Skeletal muscle tissue (tissue), 4 donors: Measurements from ENCODE around the gene ABHD4. TPM values are rescaled to one million over a fixed set of nuclear protein-coding genes. Genes with fewer than 3 reads are reported as not detected.
"Not testable (repeated sequence)": the region's sequence is repeated elsewhere in the genome, so short reads cannot be mapped to it uniquely, and the experiment has no call there.

Source experiments
- H3K27ac ChIP-seq: one replicate; pipeline ENCODE4 v1.7.0; 2013; ENCODE audit warnings: mild to moderate bottlenecking, low read depth, low read length, inconsistent platforms
- H3K27me3 ChIP-seq, 3 donors: one replicate each; pipeline ENCODE4 v1.7.0; 2013; ENCODE audit warnings: low read length in 3 of 3; ENCODE audit not compliant: control insufficient read depth in 3 of 3, insufficient read depth in 3 of 3
- H3K36me3 ChIP-seq, 3 donors: one replicate each; pipeline ENCODE4 v1.7.0; 2013; ENCODE audit warnings: low read length in 3 of 3; ENCODE audit not compliant: control insufficient read depth in 3 of 3, insufficient read depth in 3 of 3
- H3K4me1 ChIP-seq, 3 donors: one replicate each; pipeline ENCODE4 v1.7.0; 2013; ENCODE audit warnings: low read length in 3 of 3, mild to moderate bottlenecking in 3 of 3; ENCODE audit not compliant: control insufficient read depth in 3 of 3, insufficient read depth in 3 of 3
- H3K4me3 ChIP-seq, 3 donors: one replicate each; pipeline ENCODE4 v1.7.0; 2013; ENCODE audit warnings: low read length in 3 of 3
- H3K9ac ChIP-seq, 3 donors: one replicate each; pipeline ENCODE4 v1.7.0; 2013; ENCODE audit warnings: low read length in 3 of 3, mild to moderate bottlenecking in 3 of 3, moderate library complexity in 2 of 3, low read depth in 1 of 3
- H3K9me3 ChIP-seq, 3 donors: one replicate each; pipeline ENCODE4 v1.7.0; 2013; ENCODE audit warnings: low read length in 3 of 3; ENCODE audit not compliant: control insufficient read depth in 3 of 3
- total RNA-seq: library from RNA; depleted of rRNA; stranded (reverse); fragments of >200 nt; gene quantifications from one replicate; pipeline ENCODE4 v1.2.3, GENCODE V29; 2014
- donor health status: Osteomylitis.

The ABHD4 gene
- total RNA-seq, 1 donor from 2014 or later = 3.7 TPM

- not testable (repeated sequence) for H3K36me3 ChIP-seq, H3K9me3 ChIP-seq, H3K27me3 ChIP-seq
- Histone ChIP-seq H3K27ac (peak overlapping the region; percentile 85), H3K4me1 (peaks cover 16 to 32% (median 25%) of the 10 kb centered on the region in 3 donors), H3K9ac (peak overlapping the region; percentile 91 to 94 (median 94)), H3K4me3 (peak overlapping the region; percentile 93 to 94 (median 93))
Measured at GRCh38 chr14:22587677-22588422, 10.2 kb upstream of the ABHD4 start.

GRCh38 chr14:22588526-22589095 lies 9.5 kb upstream of the ABHD4 start:
- Histone ChIP-seq H3K9me3 (no peaks in the 10 kb centered on the region), H3K9ac (peak overlapping the region; percentile 91 to 94 (median 94)), H3K4me1 (peaks cover 16 to 32% (median 25%) of the 10 kb centered on the region in 3 donors), H3K27ac (peak overlapping the region; percentile 85), H3K4me3 (peak overlapping the region; percentile 93 to 94 (median 93)), H3K27me3 (peaks cover 0 to 2% (median 0%) of the 10 kb centered on the region in 3 donors), H3K36me3 (peaks cover 0 to 5% (median 0%) of the 10 kb centered on the region in 3 donors)

- H3K36me3 ChIP-seq = peaks cover 0 to 3% (median 0%) of the 10 kb centered on the region in 3 donors
- H3K4me1 ChIP-seq = peaks cover 16 to 28% (median 25%) of the 10 kb centered on the region in 3 donors
- H3K9me3 ChIP-seq = no peaks in the 10 kb centered on the region
- peak within 1 kb of the TSS; percentile 85 for H3K27ac ChIP-seq
- H3K9ac ChIP-seq = peak within 1 kb of the TSS; percentile 91 to 94 (median 94)
- peak within 1 kb of the TSS; percentile 93 to 94 (median 93) for H3K4me3 ChIP-seq
- H3K27me3 ChIP-seq = peaks cover 0 to 5% (median 3%) of the 10 kb centered on the region in 3 donors
Measured at GRCh38 chr14:22589096-22589839, 8.8 kb upstream of the ABHD4 start, which contains the start of gene DAD1. TSS of gene DAD1 (minus strand) at chr14:22589224. CDS start at chr14:22589157, 67 bp downstream.

- H3K36me3 ChIP-seq = no peaks in the 10 kb centered on the region
Measured at GRCh38 chr14:22593189-22593588, 4.9 kb upstream of the ABHD4 start.

GRCh38 chr14:22593601-22594000 lies 4.5 kb upstream of the ABHD4 start:
- Histone ChIP-seq H3K9ac (no peak overlapping the region), H3K36me3 (no peaks in the 10 kb centered on the region), H3K4me1 (peaks cover 11 to 16% (median 14%) of the 10 kb centered on the region in 3 donors), H3K27me3 (peaks cover 0 to 5% (median 4%) of the 10 kb centered on the region in 3 donors), H3K27ac (no peak overlapping the region), H3K9me3 (no peaks in the 10 kb centered on the region), H3K4me3 (no peak overlapping the region)

More at GRCh38 chr14:22593189-22593588, 4.9 kb upstream of the ABHD4 start:
- Histone ChIP-seq H3K9me3 (no peaks in the 10 kb centered on the region), H3K4me3 (no peak overlapping the region), H3K27ac (no peak overlapping the region), H3K9ac (no peak overlapping the region), H3K4me1 (peaks cover 12 to 18% (median 17%) of the 10 kb centered on the region in 3 donors), H3K27me3 (peaks cover 0 to 5% (median 4%) of the 10 kb centered on the region in 3 donors)

- no peak overlapping the region for H3K27ac ChIP-seq
- H3K9me3 ChIP-seq = no peaks in the 10 kb centered on the region
- H3K4me3 ChIP-seq = no peak overlapping the region
Measured at GRCh38 chr14:22594156-22594716, 3.9 kb upstream of the ABHD4 start.

GRCh38 chr14:22596354-22596879 lies 1.7 kb upstream of the ABHD4 start:
- Histone ChIP-seq H3K36me3 (peaks cover 1 to 4% (median 4%) of the 10 kb centered on the region in 3 donors), H3K9me3 (no peaks in the 10 kb centered on the region), H3K27me3 (peaks cover 0 to 5% (median 4%) of the 10 kb centered on the region in 3 donors), H3K4me3 (no peak overlapping the region), H3K4me1 (peaks cover 25 to 32% (median 30%) of the 10 kb centered on the region in 3 donors), H3K9ac (no peak overlapping the region), H3K27ac (no peak overlapping the region)

More at GRCh38 chr14:22594156-22594716, 3.9 kb upstream of the ABHD4 start:
- peaks cover 12 to 19% (median 18%) of the 10 kb centered on the region in 3 donors for H3K4me1 ChIP-seq
- H3K27me3 ChIP-seq = peaks cover 0 to 5% (median 4%) of the 10 kb centered on the region in 3 donors
- no peak overlapping the region for H3K9ac ChIP-seq
- no peaks in the 10 kb centered on the region for H3K36me3 ChIP-seq

- Histone ChIP-seq H3K4me3 (peak overlapping the region in 1 of 3 donors; percentile 98), H3K9ac (peak overlapping the region in 1 of 3 donors; percentile 94), H3K27ac (no peak overlapping the region), H3K4me1 (peaks cover 27 to 35% (median 30%) of the 10 kb centered on the region in 3 donors), H3K27me3 (peaks cover 0 to 5% (median 4%) of the 10 kb centered on the region in 3 donors), H3K36me3 (peaks cover 10 to 13% (median 11%) of the 10 kb centered on the region in 3 donors), H3K9me3 (no peaks in the 10 kb centered on the region)
Measured at GRCh38 chr14:22597265-22597664, 835 bp upstream of the ABHD4 start.

- peaks cover 0 to 5% (median 4%) of the 10 kb centered on the region in 3 donors for H3K27me3 ChIP-seq
- H3K4me1 ChIP-seq = peaks cover 27 to 35% (median 30%) of the 10 kb centered on the region in 3 donors
- peak overlapping the region; percentile 76 to 96 (median 94) for H3K9ac ChIP-seq
- no peaks in the 10 kb centered on the region for H3K9me3 ChIP-seq
- peak overlapping the region; percentile 83 to 98 (median 98) for H3K4me3 ChIP-seq
- peaks cover 14 to 17% (median 16%) of the 10 kb centered on the region in 3 donors for H3K36me3 ChIP-seq
- H3K27ac ChIP-seq = peak overlapping the region; percentile 98
Measured at GRCh38 chr14:22597771-22598098, 365 bp upstream of the ABHD4 start.
